Tibial artery (tissue), 4 donors: Measurements from ENCODE around the gene CDH5.

Experiments
- DNase-seq, 2 donors: peaks; one replicate each; pipeline ENCODE4 v3.0.0-alpha.2; 2019
- H3K27ac ChIP-seq, 2 donors: fragments of 200-600 bp; sonication (generic) in 1 of 2; 1 replicate in 1 of 2; 2 replicates in 1 of 2; pipeline ENCODE4 v1.5.1; 2018 to 2019; ENCODE audit warnings: mild to moderate bottlenecking in 1 of 2
- H3K27me3 ChIP-seq, 2 donors: fragments of 200-600 bp; sonication (generic) in 1 of 2; one replicate each; pipeline versions ENCODE4 v1.5.1 to v1.6.0; 2016 to 2019
- H3K36me3 ChIP-seq, 3 donors: fragments of 200-600 bp; sonication (generic) in 2 of 3; one replicate each; pipeline ENCODE4 v1.5.1; 2016 to 2019; ENCODE audit warnings: mild to moderate bottlenecking in 2 of 3
- H3K4me1 ChIP-seq, 4 donors: fragments of 200-600 bp; sonication (generic) in 2 of 4; 1 replicate in 3 of 4; 2 replicates in 1 of 4; pipeline ENCODE4 v1.5.1; 2016 to 2019
- H3K4me3 ChIP-seq, 2 donors: fragments of 200-600 bp; sonication (generic) in 1 of 2; 1 replicate in 1 of 2; 2 replicates in 1 of 2; pipeline ENCODE4 v1.5.1; 2018 to 2019; ENCODE audit warnings: mild to moderate bottlenecking in 2 of 2
- H3K9me3 ChIP-seq, 3 donors: fragments of 200-600 bp; sonication (generic) in 1 of 3; one replicate each; pipeline ENCODE4 v1.5.1; 2016 to 2019
- intact Hi-C: fragments of 100-400 bp; cut with DNase I; formaldehyde crosslinking; loops from one replicate; pipeline ENCODE4 v1.15.0; 2023; ENCODE audit warnings: low total_unique reads
- TF ChIP-seq, protein P1 (sequence below), 2 experiments: fragments of 200-600 bp in 1 of 2; fragments of 450-650 bp in 1 of 2; IDR thresholded peaks; one replicate each; pipeline ENCODE4 v1.5.1; 2017 to 2019; ENCODE audit warnings: antibody characterized with exemption in 2 of 2, mild to moderate bottlenecking in 1 of 2, moderate library complexity in 1 of 2

The CDH5 gene

GRCh38 chr16:66366433-66367299, at the start of gene CDH5:
Gene CDH5 (plus strand): TSS chr16:66366691. CDS start chr16:66379338, 12,647 bp downstream.
- H3K4me3 ChIP-seq = peak within 1 kb of the TSS; percentile 29 to 39
- intact Hi-C loops = no loop called here
- H3K4me1 ChIP-seq = peaks cover 0 to 36% (median 4%) of the 10 kb centered on the region in 4 donors
- H3K27ac ChIP-seq = peak within 1 kb of the TSS; percentile 42 to 44
- H3K27me3 ChIP-seq = peaks cover 0 to 33% of the 10 kb centered on the region in 2 donors
- no peaks in the 10 kb centered on the region for H3K36me3 ChIP-seq
- TF ChIP-seq, protein P1, sequence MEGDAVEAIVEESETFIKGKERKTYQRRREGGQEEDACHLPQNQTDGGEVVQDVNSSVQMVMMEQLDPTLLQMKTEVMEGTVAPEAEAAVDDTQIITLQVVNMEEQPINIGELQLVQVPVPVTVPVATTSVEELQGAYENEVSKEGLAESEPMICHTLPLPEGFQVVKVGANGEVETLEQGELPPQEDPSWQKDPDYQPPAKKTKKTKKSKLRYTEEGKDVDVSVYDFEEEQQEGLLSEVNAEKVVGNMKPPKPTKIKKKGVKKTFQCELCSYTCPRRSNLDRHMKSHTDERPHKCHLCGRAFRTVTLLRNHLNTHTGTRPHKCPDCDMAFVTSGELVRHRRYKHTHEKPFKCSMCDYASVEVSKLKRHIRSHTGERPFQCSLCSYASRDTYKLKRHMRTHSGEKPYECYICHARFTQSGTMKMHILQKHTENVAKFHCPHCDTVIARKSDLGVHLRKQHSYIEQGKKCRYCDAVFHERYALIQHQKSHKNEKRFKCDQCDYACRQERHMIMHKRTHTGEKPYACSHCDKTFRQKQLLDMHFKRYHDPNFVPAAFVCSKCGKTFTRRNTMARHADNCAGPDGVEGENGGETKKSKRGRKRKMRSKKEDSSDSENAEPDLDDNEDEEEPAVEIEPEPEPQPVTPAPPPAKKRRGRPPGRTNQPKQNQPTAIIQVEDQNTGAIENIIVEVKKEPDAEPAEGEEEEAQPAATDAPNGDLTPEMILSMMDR (IDR thresholded peaks at IDR 0.05) = no peak
- DNase-seq = peak; percentile 84 to 89
- no peaks in the 10 kb centered on the region for H3K9me3 ChIP-seq

DNA sequence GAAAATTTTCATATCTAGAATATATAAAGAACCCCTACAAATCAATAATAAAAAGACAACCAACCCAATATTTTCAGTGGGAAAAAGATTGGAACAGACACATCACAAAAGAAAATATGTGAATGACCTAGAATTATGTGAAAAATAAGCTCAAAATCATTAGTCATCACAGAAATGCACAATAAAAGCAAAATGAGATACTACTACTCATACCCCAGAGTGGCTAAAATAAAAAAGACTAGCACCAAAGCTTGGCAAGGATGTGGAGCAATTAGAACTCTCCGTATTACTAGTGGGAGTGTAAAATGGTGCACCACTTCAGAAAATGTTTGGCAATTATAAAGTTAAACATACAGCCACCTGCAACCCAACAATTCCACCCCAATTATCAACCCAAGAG, 48.0 kb upstream of the CDH5 start:
- H3K4me1 ChIP-seq = no peaks in the 10 kb centered on the region
- TF ChIP-seq, protein P1 (IDR thresholded peaks at IDR 0.05) = no peak
- no peak overlapping the region for H3K4me3 ChIP-seq
- no peak for DNase-seq
- intact Hi-C loops = no loop called here
- H3K27ac ChIP-seq = no peak overlapping the region
- no peaks in the 10 kb centered on the region for H3K27me3 ChIP-seq
- H3K9me3 ChIP-seq = no peaks in the 10 kb centered on the region
- H3K36me3 ChIP-seq = no peaks in the 10 kb centered on the region

GRCh38 chr16:66320774-66321173, 45.7 kb upstream of the CDH5 start:
- TF ChIP-seq, protein P1 (IDR thresholded peaks at IDR 0.05) = no peak
- no peak for DNase-seq
- peaks cover 0 to 8% of the 10 kb centered on the region in 2 donors for H3K27me3 ChIP-seq
- H3K9me3 ChIP-seq = no peaks in the 10 kb centered on the region
- H3K27ac ChIP-seq = no peak overlapping the region
- H3K4me1 ChIP-seq = no peaks in the 10 kb centered on the region
- no peaks in the 10 kb centered on the region for H3K36me3 ChIP-seq
- intact Hi-C loops = no loop called here
- H3K4me3 ChIP-seq = no peak overlapping the region

GRCh38 chr16:66322174-66322573, 44.3 kb upstream of the CDH5 start:
- no peak for DNase-seq
- Histone ChIP-seq H3K4me3 (no peak overlapping the region), H3K27me3 (peaks cover 0 to 8% of the 10 kb centered on the region in 2 donors), H3K27ac (no peak overlapping the region), H3K4me1 (peaks cover 0 to 9% (median 7%) of the 10 kb centered on the region in 4 donors), H3K36me3 (no peaks in the 10 kb centered on the region), H3K9me3 (no peaks in the 10 kb centered on the region)
- TF ChIP-seq, protein P1 (IDR thresholded peaks at IDR 0.05) = no peak
- intact Hi-C loops = no loop called here

DNA sequence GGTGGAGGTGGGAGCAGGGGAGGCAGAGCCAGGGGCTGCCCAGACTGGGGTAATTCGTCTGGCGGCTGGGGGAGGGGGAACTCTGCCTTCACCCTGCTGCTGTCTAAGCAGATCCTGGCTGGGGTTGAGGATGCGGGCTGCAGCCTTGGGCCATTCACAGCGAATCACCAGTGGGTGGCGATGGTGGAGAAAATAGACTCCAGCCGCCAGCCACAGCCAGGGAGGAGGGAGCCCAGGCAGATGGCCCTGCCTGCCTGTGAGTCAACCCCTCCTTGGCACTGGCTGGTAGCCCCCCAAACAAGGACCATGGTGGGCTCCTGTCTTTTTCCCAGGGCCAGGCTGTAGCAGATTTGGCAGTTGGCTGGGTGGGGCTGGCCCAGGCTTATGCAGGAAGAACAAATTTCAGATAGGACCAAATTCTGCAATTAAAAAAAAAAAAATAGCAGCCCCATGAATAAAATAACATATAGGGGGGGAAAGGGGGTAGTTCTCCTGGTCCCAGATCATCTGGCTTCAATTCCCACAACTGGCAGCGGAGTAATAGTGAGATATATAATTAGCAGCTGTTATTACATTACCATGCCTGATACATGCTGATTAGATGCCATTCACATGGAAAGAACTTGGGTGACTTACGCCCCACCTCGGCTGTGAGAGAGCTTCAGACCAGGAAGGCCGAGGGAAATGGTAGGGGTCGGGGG, 41.5 kb upstream of the CDH5 start:
- no peaks in the 10 kb centered on the region for H3K36me3 ChIP-seq
- no peaks in the 10 kb centered on the region for H3K9me3 ChIP-seq
- peaks cover 0 to 8% of the 10 kb centered on the region in 2 donors for H3K27me3 ChIP-seq
- no peak for DNase-seq
- H3K4me3 ChIP-seq = no peak overlapping the region
- peaks cover 0 to 17% (median 10%) of the 10 kb centered on the region in 4 donors for H3K4me1 ChIP-seq
- intact Hi-C loops = no loop called here
- TF ChIP-seq, protein P1 (IDR thresholded peaks at IDR 0.05) = no peak
- no peak overlapping the region for H3K27ac ChIP-seq
